Measurements from ENCODE around the gene UBA1.
A peak's percentile ranks its signal among the peaks of the same experiment; 100 is the strongest.
"Not testable (repeated sequence)": the region's sequence is repeated elsewhere in the genome, so short reads cannot be mapped to it uniquely, and the experiment has no call there.

Gene UBA1

DNA sequence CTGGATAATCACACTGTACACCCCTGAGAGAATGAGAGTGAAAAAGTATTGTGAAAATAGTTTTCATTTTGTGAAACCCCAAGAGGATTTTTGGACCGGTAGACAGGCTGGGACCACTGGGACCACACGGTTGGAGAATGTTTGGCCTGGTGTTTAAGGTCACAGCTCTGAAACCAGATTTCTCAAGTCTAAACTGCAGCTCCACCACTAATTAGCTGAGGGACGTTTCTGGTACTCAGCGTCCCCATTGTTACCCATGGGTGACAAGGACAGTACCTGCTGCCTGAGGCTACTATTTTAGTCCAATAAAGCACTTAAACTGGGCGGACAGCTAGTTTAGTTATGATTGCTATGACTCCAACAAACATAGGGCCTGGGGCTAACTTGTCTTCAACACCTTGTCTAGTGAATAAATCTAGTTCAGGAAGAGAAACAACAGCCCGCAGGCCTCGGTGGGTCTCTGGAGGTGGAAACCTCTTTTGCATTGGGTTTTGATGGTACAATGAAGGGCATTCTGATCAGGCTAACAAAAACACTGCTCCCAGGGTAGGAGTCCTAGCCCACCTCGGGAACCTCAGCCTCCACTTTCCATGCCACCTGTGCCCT is 38.7 kb downstream of the UBA1 start:
- DNase-seq, result no peak

DNA sequence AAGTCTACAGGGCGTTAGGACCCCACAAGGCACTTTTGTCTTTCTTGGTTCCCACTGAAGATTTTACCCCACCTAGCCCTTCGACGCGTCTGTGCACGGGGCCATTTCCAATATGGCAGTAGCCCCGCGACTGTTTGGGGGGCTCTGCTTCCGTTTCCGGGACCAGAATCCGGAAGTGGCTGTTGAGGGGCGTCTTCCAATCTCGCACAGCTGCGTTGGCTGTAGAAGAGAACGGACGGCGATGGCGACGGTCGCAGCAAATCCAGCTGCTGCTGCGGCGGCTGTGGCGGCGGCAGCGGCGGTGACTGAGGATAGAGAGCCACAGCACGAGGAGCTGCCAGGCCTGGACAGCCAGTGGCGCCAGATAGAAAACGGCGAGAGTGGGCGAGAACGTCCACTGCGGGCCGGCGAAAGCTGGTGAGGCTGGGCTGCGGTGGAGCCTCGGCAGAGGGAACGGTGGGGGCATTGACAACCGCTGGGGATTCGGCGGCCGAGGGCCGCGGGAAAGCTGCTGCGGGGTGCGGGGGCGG is 39.2 kb downstream of the UBA1 start, which contains the start of gene USP11:
Gene USP11, plus strand, starts transcription at position 207 of the 530 bp plus-strand sequence. Its CDS starts 35 bp downstream, at position 242.
- peak; percentile 28 for DNase-seq

DNA sequence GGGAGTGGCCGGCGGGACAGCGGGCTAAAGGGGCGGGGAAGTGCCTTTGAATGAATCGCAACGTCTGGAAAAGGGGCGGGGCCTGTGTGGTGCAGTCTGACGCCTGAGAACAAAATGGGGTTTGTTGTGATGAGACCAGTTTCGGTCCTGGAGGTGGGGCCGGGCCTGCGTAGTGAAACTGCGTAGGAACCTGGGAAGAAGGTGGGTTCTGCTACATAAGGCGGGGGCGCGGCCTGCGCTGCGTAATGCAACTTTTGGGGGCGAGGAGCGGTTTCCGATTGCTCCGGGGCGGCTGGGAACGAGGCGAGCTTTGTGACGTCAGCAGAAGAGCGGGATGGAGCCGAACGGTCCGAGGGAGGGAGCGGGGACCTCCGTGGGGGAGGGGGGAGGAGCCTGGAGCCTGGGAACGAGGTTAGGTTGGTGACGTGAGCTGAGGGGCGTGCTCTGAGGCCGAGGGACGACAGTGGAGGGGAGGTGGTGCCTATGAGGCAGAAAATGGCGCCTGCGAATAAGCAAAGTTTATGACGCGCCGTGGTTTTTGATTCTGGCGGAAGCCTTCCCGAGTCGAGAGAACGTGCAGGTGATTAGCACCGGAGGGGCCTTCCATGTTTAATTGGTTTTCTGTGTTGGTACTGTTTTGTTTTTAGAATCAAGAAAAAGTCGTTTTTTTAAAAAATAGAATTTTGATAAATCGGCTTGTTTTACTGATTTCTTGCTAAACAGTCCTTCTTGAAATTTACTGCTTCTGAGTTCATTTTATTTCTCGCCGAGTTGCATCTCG is 39.9 kb downstream of the UBA1 start:
- DNase-seq, result peak; percentile 91

DNA sequence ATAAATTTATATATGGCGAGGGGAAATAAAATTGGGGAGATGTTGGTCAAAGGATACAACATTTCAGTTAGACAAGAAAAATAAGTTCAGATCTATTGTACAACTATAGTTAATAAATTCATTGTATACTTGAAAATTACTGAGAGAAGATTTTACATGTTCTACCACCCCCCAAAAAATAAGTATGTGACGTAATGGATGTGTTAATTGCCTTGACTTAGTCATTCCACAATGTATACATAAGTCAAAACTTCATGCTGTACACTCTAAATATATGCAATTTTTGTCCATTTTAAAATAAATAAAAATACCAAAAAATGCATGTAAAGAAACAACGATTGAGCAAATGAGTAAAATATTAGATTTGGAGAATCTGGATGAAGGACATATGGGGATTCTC is 41.0 kb downstream of the UBA1 start:
- DNase-seq, result no peak

- no peak for DNase-seq
Observed at GRCh38 chrX:47235691-47236103, 42.1 kb downstream of the UBA1 start.

DNA sequence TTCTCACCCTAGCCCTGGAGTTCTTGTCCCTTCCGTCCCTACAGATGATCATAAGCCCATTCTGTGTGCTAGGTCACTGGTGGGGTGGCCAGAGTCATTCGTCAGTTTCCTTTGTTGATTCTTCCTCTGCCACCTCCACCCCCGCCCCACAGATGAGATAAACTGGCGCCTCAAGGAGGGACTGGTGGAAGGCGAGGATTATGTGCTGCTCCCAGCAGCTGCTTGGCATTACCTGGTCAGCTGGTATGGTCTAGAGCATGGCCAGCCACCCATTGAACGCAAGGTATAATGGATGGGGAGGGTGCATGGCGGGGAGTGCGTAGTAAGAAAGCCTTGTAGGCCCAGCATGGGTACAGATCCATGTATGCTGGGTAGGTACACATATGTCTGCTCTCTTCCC is 45.6 kb downstream of the UBA1 start:
- no peak for DNase-seq

DNA sequence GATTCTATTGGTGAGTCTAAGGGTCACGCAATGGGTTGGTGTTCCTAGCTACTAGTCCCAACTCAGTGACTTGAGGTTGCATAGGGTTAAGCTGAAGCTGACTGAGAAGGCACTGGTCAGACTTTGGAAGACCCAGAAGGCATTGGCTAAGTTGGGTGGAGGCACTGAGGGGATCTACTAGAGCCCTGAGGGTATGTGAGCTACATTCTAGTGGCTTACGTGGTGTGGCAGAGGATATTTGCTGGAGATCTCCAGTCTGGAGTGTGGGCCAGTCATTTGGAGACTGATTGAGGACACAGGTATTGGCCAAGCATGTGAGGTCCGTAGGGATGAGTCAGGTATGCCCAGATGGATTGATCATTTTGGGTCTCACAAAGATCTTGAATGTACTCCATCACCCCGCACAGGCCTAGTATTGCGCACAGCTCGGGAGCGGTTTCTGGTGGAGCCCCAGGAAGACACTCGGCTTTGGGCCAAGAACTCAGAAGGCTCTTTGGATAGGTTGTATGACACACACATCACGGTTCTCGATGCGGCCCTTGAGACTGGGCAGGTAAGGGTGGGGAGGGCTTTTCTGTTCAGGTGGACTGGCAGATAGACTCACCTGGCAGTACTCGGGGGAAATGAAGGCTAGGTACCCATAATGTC is 46.4 kb downstream of the UBA1 start:
- no peak for DNase-seq

GRCh38 chrX:47240619-47241018 is 47.0 kb downstream of the UBA1 start:
- no peak for DNase-seq

DNA sequence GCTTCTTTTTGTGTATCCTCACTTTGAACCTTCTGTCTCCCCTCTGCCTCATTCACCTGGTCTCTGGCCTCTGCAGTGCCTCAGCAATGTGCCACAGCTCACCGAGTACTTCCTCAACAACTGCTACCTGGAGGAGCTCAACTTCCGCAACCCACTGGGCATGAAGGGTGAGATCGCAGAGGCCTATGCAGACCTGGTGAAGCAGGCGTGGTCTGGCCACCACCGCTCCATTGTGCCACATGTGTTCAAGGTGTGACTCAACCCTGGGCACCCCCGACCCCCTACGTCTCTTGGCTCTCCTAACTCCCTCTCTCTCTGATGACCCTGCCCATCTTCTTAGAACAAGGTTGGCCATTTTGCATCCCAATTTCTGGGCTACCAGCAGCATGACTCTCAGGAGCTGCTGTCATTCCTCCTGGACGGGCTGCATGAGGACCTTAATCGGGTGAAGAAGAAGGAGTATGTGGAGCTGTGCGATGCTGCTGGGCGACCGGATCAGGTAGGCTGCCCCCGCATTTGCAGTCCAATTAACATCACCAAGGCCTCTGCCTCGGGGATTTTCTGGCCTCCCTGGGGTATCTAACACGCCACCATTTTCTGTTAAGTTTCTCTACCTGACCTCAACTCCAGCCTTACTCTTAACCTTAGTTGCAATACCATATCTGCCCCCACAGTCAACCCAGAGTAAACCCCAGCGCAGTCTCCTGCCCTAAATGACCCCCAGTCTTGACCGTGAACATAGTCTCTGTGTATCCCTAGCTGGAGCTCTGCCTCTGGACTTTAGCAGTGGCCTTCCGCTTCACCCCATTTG is 47.8 kb downstream of the UBA1 start:
- no peak for DNase-seq

DNA sequence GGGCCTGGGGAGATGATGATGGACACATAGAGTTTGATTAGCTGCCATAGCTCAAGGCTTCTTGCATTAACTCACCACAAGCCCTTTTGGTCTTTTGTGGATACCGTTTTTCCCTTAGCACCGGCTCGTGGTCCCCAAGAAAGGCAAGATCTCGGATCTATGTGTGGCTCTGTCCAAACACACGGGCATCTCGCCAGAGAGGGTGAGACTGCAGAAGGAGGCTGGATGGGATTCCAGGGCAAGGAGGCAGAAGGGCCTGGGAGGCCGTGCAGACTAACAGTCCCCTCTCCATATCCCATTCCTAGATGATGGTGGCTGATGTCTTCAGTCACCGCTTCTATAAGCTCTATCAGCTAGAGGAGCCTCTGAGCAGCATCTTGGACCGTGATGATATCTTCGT is 48.7 kb downstream of the UBA1 start:
- DNase-seq, result no peak

- no peak for DNase-seq
Observed at GRCh38 chrX:47243351-47243750, 49.7 kb downstream of the UBA1 start.

DNA sequence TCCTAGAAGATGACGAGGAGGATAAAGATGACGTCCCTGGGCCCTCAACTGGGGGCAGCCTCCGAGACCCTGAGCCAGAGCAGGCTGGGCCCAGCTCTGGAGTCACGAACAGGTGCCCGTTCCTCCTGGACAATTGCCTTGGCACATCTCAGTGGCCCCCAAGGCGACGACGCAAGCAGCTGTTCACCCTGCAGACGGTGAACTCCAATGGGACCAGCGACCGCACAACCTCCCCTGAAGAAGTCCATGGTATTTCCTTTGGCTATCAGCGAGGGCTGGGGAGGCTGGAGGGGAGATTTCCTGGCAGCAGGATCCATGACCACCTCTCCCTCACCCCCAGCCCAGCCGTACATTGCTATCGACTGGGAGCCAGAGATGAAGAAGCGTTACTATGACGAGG is 51.0 kb downstream of the UBA1 start:
- DNase-seq, result no peak

DNA sequence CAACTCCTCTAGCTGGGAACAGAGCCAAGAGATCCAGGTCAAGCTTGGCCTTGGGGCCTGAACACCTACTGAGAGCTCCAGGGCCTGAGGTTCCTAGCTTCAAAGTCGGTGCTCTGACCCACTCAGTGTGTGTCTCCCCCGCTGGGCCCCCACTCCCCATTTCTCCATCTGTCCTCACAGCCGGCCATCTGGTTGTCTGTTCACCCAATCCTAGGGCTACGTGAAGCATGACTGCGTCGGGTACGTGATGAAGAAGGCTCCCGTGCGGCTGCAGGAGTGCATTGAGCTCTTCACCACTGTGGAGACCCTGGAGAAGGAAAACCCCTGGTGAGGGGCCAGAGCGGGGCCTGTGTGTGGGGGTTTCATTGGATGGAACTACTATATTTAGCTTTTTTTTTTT is 51.5 kb downstream of the UBA1 start:
- no peak for DNase-seq

DNA sequence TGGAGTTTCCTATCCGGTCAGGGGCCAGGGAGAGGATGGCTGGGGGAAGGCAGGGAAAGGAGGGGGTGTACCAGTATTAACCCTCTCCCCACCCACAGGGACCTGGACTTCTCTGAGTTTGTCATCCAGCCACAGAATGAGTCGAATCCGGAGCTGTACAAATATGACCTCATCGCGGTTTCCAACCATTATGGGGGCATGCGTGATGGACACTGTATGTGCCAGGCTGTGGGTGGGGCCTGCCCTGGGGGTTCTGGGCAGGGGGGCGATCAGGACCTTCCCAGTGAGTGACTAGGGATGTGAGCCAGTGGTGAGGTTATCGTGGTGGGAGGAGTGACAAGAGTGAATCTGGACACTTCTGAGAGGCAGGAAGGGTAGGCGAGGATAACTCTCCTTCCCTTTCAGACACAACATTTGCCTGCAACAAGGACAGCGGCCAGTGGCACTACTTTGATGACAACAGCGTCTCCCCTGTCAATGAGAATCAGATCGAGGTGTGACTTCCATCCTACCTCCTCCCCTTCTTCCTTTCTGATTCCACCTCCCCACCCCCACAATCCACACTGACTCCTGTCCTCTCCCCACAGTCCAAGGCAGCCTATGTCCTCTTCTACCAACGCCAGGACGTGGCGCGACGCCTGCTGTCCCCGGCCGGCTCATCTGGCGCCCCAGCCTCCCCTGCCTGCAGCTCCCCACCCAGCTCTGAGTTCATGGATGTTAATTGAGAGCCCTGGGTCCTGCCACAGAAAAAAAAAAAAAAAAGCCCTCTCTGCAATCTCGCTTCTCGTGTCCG is 53.8 kb downstream of the UBA1 start:
- no peak for DNase-seq

GRCh38 chrX:47247999-47248320 is 54.3 kb downstream of the UBA1 start:
- DNase-seq, result no peak

DNA sequence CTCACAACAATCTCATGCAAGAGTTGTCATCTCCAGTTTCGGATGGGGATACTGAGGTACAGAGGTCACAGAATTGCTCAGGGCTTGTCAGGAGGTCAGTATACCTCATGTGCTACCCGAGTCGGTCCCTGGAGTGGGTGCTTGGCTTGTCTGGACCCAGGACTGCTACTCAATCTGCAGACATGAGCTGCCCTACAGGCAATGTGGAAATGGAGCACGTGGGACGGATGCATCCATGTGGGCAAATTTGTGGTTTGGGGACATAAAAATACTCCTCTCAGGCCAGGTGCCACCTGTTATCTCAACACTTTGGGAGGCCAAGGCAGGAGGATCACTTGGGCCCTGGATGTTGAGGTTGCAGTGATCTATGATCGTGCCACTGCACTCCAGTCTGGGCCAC is 54.9 kb downstream of the UBA1 start:
- DNase-seq, result no peak

DNA sequence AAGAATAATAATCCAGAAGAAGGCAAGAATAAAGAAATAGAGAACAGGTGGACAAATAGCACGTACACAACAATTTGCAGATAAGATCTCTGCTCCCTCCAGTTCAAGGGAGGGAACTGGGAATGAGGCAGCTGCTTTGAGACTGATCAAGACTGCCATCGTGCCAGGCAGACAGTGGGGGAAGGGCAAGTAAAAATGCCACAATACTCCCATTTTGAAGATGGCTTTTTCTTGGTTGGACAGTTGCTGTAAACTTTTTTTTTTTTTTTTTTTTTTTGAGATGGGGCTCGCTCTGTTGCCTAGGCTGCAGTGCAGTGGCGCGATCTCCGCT is 56.4 kb downstream of the UBA1 start:
- DNase-seq, result no peak

- not testable (repeated sequence) for DNase-seq
Observed at GRCh38 chrX:47257620-47258019, 64.0 kb downstream of the UBA1 start.

Data from stimulated activated CD4-positive, alpha-beta T cell treated with anti-CD3 and anti-CD28 coated beads, Interleukin-4, amount 100 ng/mL, for 24 hours (primary cell).